Mesodermal cell (in vitro differentiated cells): ENCODE measurements around the gene CTDSPL.

Experiments
- H3K27ac ChIP-seq: 2 replicates; pipeline ENCODE4 v1.7.0; 2013; ENCODE audit warnings: mild to moderate bottlenecking, low read depth, low read length, moderate library complexity; ENCODE audit not compliant: severe bottlenecking
- H3K36me3 ChIP-seq: 2 replicates; pipeline ENCODE4 v1.7.1; 2013; ENCODE audit warnings: mild to moderate bottlenecking, low read length, moderate library complexity; ENCODE audit not compliant: control insufficient read depth, insufficient read depth
- H3K4me1 ChIP-seq: one replicate; pipeline ENCODE4 v1.7.1; 2013; ENCODE audit warnings: mild to moderate bottlenecking, low read length; ENCODE audit not compliant: insufficient read depth, control insufficient read depth, poor library complexity, severe bottlenecking
- H3K4me3 ChIP-seq: 2 replicates; pipeline ENCODE4 v1.7.0; 2013; ENCODE audit warnings: low read length, control low read depth, mild to moderate bottlenecking; ENCODE audit not compliant: insufficient read depth, poor library complexity, severe bottlenecking; ENCODE audit errors: extremely low read depth
- H3K9me3 ChIP-seq: 2 replicates; pipeline ENCODE4 v1.7.1; 2013; ENCODE audit warnings: mild to moderate bottlenecking, low read length, moderate library complexity; ENCODE audit not compliant: control insufficient read depth
- WGBS, 2 experiments: methylation state at CpG; one replicate each; pipeline ENCODE4 v1.1.5; 2013; ENCODE audit warnings: missing lambda C conversion rate in 2 of 2; ENCODE audit not compliant: insufficient coverage in 2 of 2; 5-methylcytosine and 5-hydroxymethylcytosine counted together

The CTDSPL gene

GRCh38 chr3:37912052-37912733, 50.5 kb downstream of the CTDSPL start:
- Histone ChIP-seq H3K4me1 (peaks cover 15% of the 10 kb centered on the region), H3K9me3 (peaks cover 14% of the 10 kb centered on the region), H3K4me3 (no peak overlapping the region), H3K27ac (no peak overlapping the region), H3K36me3 (peaks cover 22% of the 10 kb centered on the region)
- WGBS, 2 experiments = 94 to 96% methylated on average over 6 of the region's 9 CpGs

- Histone ChIP-seq H3K4me1 (peaks cover 16% of the 10 kb centered on the region), H3K36me3 (peaks cover 28% of the 10 kb centered on the region), H3K4me3 (no peak overlapping the region), H3K27ac (no peak overlapping the region), H3K9me3 (peaks cover 13% of the 10 kb centered on the region)
- 89 to 100% methylated on average over 3 of the region's 4 CpGs for WGBS, 2 experiments
These were observed 51.8 kb downstream of the CTDSPL start for GRCh38 chr3:37913522-37913921.

- H3K9me3 ChIP-seq = no peaks in the 10 kb centered on the region
- 100% methylated on average over 1 of the region's 1 CpG; no CpG with 5 or more reads in 1 of the 2 experiments for WGBS, 2 experiments
- H3K36me3 ChIP-seq = peaks cover 27% of the 10 kb centered on the region
- peaks cover 32% of the 10 kb centered on the region for H3K4me1 ChIP-seq
- no peak overlapping the region for H3K4me3 ChIP-seq
- no peak overlapping the region for H3K27ac ChIP-seq
These were observed 55.0 kb downstream of the CTDSPL start for GRCh38 chr3:37916685-37917084.

- H3K9me3 ChIP-seq = no peaks in the 10 kb centered on the region
- H3K4me3 ChIP-seq = no peak overlapping the region
- no peak overlapping the region for H3K27ac ChIP-seq
- no CpG with 5 or more reads among the region's 1 CpG for WGBS, 2 experiments
- peaks cover 49% of the 10 kb centered on the region for H3K4me1 ChIP-seq
- H3K36me3 ChIP-seq = peaks cover 18% of the 10 kb centered on the region
These were observed 56.9 kb downstream of the CTDSPL start for GRCh38 chr3:37918627-37919026.

GRCh38 chr3:37920156-37920699, 58.5 kb downstream of the CTDSPL start:
- Histone ChIP-seq H3K27ac (peak overlapping the region; percentile 18), H3K4me1 (peaks cover 65% of the 10 kb centered on the region), H3K4me3 (no peak overlapping the region), H3K36me3 (peaks cover 19% of the 10 kb centered on the region), H3K9me3 (no peaks in the 10 kb centered on the region)
- 90 to 94% methylated on average over 2 to 3 of the region's 4 CpGs for WGBS, 2 experiments

- Histone ChIP-seq H3K4me1 (peaks cover 73% of the 10 kb centered on the region), H3K27ac (no peak overlapping the region), H3K9me3 (no peaks in the 10 kb centered on the region), H3K4me3 (no peak overlapping the region), H3K36me3 (peaks cover 16% of the 10 kb centered on the region)
- WGBS, 2 experiments = 87 to 94% methylated on average over 2 to 3 of the region's 5 CpGs
These were observed 59.3 kb downstream of the CTDSPL start for GRCh38 chr3:37921025-37921424.

- H3K9me3 ChIP-seq = peaks cover 3% of the 10 kb centered on the region
- 63 to 75% methylated on average over 4 to 5 of the region's 5 CpGs for WGBS, 2 experiments
- peaks cover 7% of the 10 kb centered on the region for H3K36me3 ChIP-seq
- peak overlapping the region; percentile 74 for H3K27ac ChIP-seq
- H3K4me3 ChIP-seq = no peak overlapping the region
- H3K4me1 ChIP-seq = peaks cover 74% of the 10 kb centered on the region
These were observed 61.3 kb downstream of the CTDSPL start for GRCh38 chr3:37922721-37923568.

- H3K4me3 ChIP-seq = no peak overlapping the region
- peaks cover 5% of the 10 kb centered on the region for H3K36me3 ChIP-seq
- H3K4me1 ChIP-seq = peaks cover 69% of the 10 kb centered on the region
- WGBS, 2 experiments = 100% methylated on average over 1 of the region's 3 CpGs; no CpG with 5 or more reads in 1 of the 2 experiments
- peak overlapping the region; percentile 29 for H3K27ac ChIP-seq
- peaks cover 10% of the 10 kb centered on the region for H3K9me3 ChIP-seq
These were observed 61.9 kb downstream of the CTDSPL start for GRCh38 chr3:37923569-37924040.

GRCh38 chr3:37924453-37924852, 62.8 kb downstream of the CTDSPL start:
- WGBS, 2 experiments = 88 to 100% methylated on average over 3 to 6 of the region's 7 CpGs
- peaks cover 16% of the 10 kb centered on the region for H3K9me3 ChIP-seq
- peaks cover 60% of the 10 kb centered on the region for H3K4me1 ChIP-seq
- peaks cover 5% of the 10 kb centered on the region for H3K36me3 ChIP-seq
- no peak overlapping the region for H3K4me3 ChIP-seq
- peak overlapping the region; percentile 41 for H3K27ac ChIP-seq

GRCh38 chr3:37925157-37925556, 63.5 kb downstream of the CTDSPL start:
- 60 to 71% methylated on average over 1 to 2 of the region's 2 CpGs for WGBS, 2 experiments
- Histone ChIP-seq H3K4me3 (no peak overlapping the region), H3K4me1 (peaks cover 53% of the 10 kb centered on the region), H3K9me3 (peaks cover 16% of the 10 kb centered on the region), H3K27ac (peak overlapping the region; percentile 41), H3K36me3 (peaks cover 5% of the 10 kb centered on the region)
